ENCODE measurements around the gene THPO.

Gene THPO

DNA sequence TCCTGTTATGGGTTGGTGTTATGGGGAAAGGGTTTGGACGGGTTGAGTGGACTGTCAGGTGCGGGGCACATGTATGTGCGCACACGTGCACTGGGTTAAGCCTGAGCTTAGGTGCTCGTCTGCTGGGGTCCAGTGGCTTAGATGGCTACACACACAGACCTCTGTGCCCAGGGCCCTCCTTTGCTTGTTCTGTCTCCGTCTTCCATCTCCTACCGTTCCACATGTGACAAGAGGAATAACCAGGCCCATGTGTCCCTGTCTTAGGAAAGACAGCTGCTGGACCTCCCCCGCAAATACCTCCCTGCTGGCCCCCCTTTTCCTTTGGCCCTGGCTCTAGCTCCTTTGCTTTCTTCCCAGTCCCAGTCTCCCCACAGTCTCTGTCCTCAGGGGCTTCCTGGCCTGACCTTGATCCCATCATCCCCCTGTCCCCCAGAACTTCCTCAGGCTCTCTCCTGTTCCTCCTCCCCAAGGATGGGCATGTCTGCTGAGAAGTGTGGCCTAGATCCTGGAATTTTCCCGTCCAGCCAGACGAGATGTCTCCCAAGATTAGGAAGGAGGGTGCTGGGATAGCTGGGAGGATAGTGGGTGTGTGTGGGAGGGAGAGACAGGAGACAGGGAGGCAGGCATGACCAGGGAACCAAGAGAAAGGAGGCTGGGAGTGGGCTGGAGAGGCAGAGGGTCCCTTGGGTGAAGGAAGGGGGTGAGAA, 797 bp upstream of the THPO start:
- Mint-ChIP-seq H3K4me3 (peak overlapping the region; percentile 42), H3K27me3 (peaks cover 80% of the 10 kb centered on the region)

DNA sequence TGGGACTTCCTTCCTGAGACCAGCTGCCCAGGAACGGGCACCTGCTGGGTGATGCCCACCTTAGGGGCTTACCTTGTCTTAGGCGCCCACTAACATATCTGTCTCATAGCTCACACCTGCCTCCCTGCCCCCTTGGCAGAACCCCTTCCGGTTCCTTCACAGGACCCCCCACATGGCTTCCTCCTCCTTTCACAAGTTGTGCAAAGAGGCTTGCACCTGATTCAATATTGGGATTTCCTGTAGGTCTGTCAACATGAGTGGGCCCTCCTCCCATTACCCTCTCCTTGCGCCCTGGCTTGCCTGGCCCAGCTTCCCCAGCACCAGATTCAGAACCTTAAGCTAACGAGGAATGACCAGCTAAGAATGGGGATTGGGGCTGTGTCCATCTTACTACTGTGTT, 633 bp downstream of the THPO start:
- Mint-ChIP-seq H3K27ac (no peak overlapping the region), H3K4me3 (no peak overlapping the region), H3K9me3 (no peaks in the 10 kb centered on the region), H3K27me3 (peaks cover 65% of the 10 kb centered on the region), H3K36me3 (no peaks in the 10 kb centered on the region), H3K4me1 (peaks cover 14% of the 10 kb centered on the region)
- no peak for ATAC-seq

More for the DNA sequence above, 797 bp upstream of the THPO start:
- Mint-ChIP-seq H3K9me3 (no peaks in the 10 kb centered on the region), H3K36me3 (no peaks in the 10 kb centered on the region), H3K27ac (no peak overlapping the region), H3K4me1 (peaks cover 14% of the 10 kb centered on the region)
- ATAC-seq: no peak

DNA sequence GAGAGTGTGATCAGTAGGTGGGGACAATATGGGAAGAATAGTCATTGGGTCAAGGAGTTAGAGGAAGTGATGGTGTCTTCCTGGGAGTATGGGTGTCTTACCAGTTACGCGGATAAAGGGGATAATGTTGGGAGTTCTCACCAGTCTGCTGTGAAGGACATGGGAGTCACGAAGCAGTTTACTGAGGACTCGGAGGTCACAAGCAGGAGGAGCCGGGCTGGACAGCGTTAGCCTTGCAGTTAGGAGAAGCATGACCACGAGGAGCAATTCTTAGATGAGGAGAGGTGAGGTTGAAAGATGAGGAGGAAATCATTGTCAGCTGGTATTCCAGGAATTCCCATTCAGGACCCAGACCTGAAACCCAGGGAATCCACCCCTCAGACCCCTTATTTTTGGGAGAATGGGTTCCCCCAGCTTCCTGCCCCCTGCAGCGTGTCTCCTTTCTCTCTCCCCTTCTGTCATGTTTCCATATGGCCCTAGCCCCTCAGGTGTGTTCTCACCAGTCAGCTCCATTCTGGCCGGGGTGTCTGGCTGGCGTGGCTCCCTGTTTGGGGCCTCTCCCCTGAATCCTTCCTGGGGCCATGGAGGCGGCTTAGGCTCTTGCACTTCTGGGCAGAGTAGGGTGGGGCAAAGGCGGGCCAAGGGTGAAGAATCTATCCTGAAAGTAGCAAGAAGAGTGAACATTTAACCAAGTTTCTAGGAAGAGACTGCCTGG, 2.1 kb downstream of the THPO start:
- no peak for ATAC-seq
- Mint-ChIP-seq H3K4me1 (peaks cover 4% of the 10 kb centered on the region), H3K9me3 (no peaks in the 10 kb centered on the region), H3K36me3 (no peaks in the 10 kb centered on the region), H3K27ac (no peak overlapping the region), H3K4me3 (no peak overlapping the region), H3K27me3 (peaks cover 51% of the 10 kb centered on the region)

DNA sequence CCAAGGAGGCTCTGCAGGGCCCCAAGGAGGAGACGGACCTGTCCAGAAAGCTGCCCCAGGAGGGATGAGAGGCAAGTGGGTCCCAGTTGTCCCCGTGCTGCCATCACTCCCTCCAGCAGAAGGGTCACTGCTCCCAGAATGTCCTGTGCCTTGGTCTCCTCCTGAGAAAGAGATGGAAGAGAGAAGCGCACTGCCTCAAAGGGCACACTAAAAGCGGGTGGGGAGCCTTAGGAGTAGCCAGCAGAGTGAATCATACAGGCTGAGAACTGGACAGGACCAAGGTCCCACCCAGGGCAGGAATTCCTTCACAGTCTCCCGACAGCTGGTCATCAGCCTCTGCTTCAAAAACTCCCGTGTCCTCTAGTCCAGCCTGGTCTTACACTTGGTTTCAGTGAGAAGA, 4.6 kb downstream of the THPO start:
- no peak for ATAC-seq
- H3K4me3 Mint-ChIP-seq: no peak overlapping the region
- H3K36me3 Mint-ChIP-seq: peaks cover 7% of the 10 kb centered on the region
- no peaks in the 10 kb centered on the region for H3K9me3 Mint-ChIP-seq
- no peak overlapping the region for H3K27ac Mint-ChIP-seq
- H3K4me1 Mint-ChIP-seq: no peaks in the 10 kb centered on the region
- peaks cover 35% of the 10 kb centered on the region for H3K27me3 Mint-ChIP-seq

DNA sequence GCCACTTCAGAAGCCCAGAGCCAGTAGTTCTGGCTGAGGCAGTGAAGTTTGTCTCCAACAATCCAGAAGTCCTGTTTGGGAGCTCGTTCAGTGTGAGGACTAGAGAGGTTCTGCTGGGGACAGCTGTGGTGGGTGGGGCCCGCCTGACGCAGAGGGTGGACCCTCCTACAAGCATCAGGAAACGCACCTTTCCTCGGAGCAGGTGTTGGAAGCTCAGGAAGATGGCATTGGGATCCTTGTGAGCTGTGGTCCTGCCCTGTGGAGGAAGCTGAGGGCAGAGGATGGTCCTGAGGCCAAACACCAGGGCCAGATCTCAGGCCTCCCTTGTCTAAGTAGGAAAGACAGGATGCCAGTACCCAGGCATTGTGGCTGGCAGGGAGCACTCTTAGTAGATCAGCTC, 5.1 kb downstream of the THPO start:
- no peak overlapping the region for H3K4me3 Mint-ChIP-seq
- H3K27ac Mint-ChIP-seq: no peak overlapping the region

DNA sequence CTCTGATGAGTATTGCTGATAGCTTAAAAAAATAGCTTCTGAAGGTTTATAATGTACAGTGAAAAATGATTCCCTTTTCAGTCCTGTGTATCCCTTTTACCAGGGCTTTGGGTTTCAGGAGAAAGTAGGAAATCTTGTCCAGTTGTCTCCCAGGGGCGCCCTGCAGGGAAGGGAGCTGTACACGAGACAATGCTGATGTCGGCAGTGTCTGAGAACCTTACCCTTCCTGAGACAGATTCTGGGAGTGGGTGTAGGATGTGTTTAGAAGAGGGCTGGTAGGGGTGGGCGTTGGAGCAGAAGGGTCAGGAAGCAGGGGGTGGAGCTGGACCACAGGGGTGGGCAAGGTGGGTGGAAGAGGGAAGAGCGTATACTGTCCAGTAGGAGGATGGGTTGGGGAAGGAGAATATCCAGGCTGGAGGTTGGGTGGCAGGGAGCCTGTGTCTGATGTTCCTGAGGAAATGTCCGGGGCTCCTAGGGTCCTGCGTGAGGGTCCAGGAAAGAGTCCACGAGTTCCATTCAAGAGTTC, 5.6 kb downstream of the THPO start:
- no peak overlapping the region for H3K4me3 Mint-ChIP-seq
- peaks cover 24% of the 10 kb centered on the region for H3K27me3 Mint-ChIP-seq
- H3K27ac Mint-ChIP-seq: no peak overlapping the region
- ATAC-seq: no peak
- no peaks in the 10 kb centered on the region for H3K4me1 Mint-ChIP-seq
- H3K36me3 Mint-ChIP-seq: peaks cover 16% of the 10 kb centered on the region
- no peaks in the 10 kb centered on the region for H3K9me3 Mint-ChIP-seq

More for the DNA sequence above, 5.1 kb downstream of the THPO start:
- Mint-ChIP-seq H3K9me3 (no peaks in the 10 kb centered on the region), H3K36me3 (peaks cover 11% of the 10 kb centered on the region), H3K4me1 (no peaks in the 10 kb centered on the region), H3K27me3 (peaks cover 29% of the 10 kb centered on the region)
- ATAC-seq: no peak

DNA sequence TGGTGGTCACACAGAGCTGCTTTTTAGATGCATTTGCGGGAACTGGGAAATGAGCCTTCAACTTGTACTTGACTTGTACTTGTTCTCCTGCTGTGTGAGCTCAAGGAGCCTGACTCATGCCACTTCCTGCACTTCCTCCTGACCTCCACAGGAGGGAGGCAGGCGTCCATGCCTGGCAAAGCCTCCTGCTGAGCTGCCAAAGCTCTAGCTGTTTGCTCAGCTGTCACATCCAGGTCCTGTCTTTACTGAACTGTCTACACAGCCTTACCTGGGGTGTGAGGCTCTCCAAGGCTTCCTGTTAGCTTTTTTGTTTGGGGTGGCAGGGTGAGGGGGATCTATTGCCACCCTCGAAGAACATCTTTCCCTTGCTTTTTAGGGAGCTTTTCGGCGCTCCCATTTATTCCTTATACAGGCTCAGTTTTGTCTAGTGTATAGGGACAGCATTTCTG, 6.4 kb downstream of the THPO start:
- peak; percentile 75 for ATAC-seq
- Mint-ChIP-seq H3K9me3 (no peaks in the 10 kb centered on the region), H3K27me3 (peaks cover 16% of the 10 kb centered on the region), H3K4me1 (no peaks in the 10 kb centered on the region), H3K4me3 (no peak overlapping the region), H3K27ac (no peak overlapping the region), H3K36me3 (peaks cover 24% of the 10 kb centered on the region)

DNA sequence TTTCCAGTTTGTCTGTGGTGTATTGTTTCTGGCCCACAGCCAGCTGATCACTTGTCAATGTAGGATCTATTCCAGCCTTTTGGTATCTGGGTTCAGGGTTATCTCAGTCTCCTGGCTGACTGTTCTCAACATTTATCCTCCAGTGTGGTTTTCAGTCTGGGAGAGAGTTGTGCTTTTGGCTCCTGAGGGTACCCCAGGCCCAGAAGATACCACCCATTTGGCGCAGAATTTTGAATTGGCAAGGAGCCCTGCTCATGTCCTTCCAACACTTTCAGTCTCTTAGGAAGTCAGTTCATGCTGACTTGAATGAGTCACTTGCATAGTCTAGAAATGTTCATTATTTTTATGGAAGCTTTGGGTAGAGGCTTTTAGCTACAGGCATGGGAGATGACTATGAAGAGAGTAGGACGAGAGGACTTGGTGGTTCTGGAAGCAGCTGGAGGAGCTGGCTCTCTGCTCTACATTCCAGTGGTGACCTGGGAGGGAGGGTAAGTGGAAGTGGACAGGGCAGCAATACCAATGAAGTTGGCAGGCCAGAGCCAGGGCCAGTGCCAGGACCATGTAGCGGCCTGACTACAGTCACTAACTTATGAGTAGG, 9.3 kb downstream of the THPO start:
- H3K4me1 Mint-ChIP-seq: peaks cover 17% of the 10 kb centered on the region
- H3K4me3 Mint-ChIP-seq: no peak overlapping the region
- no peak overlapping the region for H3K27ac Mint-ChIP-seq
- peaks cover 32% of the 10 kb centered on the region for H3K36me3 Mint-ChIP-seq
- no peaks in the 10 kb centered on the region for H3K27me3 Mint-ChIP-seq
- ATAC-seq: no peak
- no peaks in the 10 kb centered on the region for H3K9me3 Mint-ChIP-seq

DNA sequence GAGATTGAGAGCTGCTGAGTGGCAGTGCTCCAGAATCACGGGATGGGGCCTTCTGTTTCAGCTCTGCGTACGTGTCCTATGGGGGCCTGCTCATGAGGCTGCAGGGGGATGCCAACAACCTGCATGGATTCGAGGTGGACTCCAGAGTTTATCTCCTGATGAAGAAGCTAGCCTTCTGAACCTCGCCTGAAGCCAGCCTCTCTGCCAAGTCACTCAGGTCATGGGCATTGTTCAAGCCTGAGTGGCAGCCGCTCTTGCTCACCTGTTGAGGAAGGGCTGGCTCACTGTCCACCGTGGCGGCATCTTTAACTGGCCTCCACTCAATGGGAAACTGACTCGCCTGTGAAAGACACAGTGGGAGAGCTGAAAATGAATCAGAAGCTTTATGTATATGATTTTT, 9.9 kb downstream of the THPO start:
- peaks cover 21% of the 10 kb centered on the region for H3K4me1 Mint-ChIP-seq
- no peaks in the 10 kb centered on the region for H3K9me3 Mint-ChIP-seq
- H3K4me3 Mint-ChIP-seq: no peak overlapping the region
- H3K36me3 Mint-ChIP-seq: peaks cover 32% of the 10 kb centered on the region
- no peak overlapping the region for H3K27ac Mint-ChIP-seq
- H3K27me3 Mint-ChIP-seq: no peaks in the 10 kb centered on the region
- no peak for ATAC-seq

DNA sequence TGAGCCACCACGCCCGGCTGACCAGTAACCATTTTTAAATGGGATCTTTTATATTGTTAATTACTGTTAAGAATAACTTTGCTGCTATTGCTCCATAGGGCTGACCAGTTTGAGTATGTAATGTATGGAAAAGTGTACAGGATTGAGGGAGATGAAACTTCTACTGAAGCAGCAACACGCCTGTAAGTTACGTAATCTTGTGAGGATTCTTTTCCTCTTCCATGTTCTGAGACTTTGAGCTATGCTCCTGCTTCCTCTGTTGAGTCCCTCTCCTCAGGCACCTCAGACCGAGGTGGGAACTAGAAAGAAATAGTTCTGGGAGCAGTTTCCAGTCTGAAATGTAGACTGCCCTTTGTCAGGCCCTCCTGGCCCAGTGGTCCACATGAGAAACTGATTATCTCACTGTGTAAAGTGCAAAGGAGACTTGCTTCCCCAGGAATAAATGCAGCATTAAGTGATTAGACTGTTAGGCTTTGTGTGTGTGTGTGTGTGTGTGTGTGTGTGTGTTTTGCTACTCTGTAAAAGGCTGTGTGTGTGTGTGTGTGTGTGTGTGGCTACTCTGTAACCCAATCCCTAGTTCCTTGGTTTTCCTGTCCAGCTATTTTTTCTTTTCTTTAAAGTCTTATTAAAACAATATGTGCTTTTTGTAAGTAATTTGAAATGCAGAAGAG, 11.3 kb downstream of the THPO start:
- H3K4me3 Mint-ChIP-seq: no peak overlapping the region
- peaks cover 28% of the 10 kb centered on the region for H3K4me1 Mint-ChIP-seq
- no peaks in the 10 kb centered on the region for H3K27me3 Mint-ChIP-seq
- H3K36me3 Mint-ChIP-seq: peaks cover 32% of the 10 kb centered on the region
- H3K27ac Mint-ChIP-seq: no peak overlapping the region
- no peak for ATAC-seq
- H3K9me3 Mint-ChIP-seq: no peaks in the 10 kb centered on the region

DNA sequence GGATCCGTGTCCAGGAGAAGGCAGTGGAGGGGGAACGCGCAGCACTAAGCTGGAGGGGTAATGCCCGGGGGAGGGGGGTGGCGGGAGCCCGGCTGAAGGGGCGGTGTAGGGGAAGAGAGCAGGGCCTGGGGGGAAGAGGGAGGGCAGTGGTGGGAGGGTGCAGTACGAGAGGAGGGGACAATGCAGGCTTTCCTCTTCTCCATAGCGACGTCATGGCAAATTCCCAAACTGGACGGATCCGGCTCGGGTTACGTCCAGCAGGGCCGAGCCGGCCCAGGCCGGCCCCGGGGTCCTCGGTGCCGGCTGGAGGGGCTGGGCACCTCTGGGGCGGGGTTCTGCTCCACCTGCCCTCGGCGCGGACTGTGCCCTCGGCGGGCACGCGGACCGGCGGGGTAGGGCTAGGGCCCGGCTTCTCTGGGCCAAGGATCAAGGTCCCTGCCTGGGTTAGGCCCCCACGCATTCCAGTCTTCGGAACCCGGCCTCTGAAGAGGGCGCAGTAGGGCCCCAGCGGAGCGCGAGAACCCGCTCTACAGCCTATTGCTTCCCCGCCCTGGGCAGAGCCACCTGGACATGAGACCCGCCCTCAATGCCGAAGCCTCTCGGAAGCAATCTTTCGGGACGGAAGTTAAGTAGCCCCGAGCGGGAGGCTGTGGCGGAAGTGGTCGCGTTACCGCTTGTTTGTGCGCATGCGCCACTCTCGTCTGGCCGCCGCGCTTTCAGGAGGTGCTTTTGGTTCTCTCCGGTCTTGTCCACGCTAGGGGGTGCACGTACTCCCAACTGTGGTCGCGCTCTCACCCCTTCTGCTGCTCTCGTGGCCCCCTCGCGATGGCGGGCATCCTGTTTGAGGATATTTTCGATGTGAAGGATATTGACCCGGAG, 15.1 kb downstream of the THPO start:
- Mint-ChIP-seq H3K9me3 (no peaks in the 10 kb centered on the region), H3K4me1 (peaks cover 43% of the 10 kb centered on the region), H3K36me3 (peaks cover 21% of the 10 kb centered on the region), H3K27me3 (no peaks in the 10 kb centered on the region), H3K27ac (peak overlapping the region; percentile 81), H3K4me3 (peak overlapping the region; percentile 91)
- peak; percentile 94 for ATAC-seq

DNA sequence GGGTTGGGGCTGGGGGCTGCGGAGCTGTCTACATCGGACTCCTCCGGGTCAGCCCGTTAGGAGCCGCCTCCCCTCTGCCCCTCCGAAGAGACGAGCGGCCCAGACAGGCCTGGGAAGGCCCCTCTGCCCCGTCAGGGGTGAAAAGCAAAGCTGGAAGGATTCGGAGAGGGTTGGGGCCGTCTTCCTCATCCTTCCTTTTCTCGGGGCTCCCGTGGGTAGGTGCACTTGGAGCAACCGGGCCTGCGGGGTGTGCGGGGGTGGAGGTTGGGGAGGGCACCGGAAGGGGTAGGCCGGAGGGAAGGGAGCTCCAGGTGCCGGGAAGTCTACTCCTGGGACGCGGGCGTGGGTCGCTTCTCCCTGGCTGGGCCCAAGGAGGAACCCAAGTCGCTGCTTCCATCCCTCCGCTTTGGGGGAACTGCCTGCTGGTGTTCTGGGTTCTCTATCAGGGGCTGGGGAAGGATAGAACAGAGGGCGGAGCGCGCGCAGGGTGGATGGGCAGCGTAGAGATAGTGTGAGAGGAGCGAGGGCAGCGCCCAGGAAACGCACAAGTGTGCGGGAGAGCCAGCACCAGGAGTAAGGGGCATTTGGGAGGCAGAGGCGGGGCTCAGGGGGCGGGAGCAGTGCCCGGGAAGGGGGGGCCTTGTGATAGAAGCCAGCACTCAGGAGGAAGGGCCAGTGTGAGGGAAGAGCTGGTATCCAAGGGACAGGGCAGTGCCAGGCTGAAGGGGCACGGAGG, 15.9 kb downstream of the THPO start:
- peaks cover 13% of the 10 kb centered on the region for H3K36me3 Mint-ChIP-seq
- H3K9me3 Mint-ChIP-seq: no peaks in the 10 kb centered on the region
- no peaks in the 10 kb centered on the region for H3K27me3 Mint-ChIP-seq
- peak; percentile 37 for ATAC-seq
- peak overlapping the region; percentile 91 for H3K4me3 Mint-ChIP-seq
- H3K4me1 Mint-ChIP-seq: peaks cover 43% of the 10 kb centered on the region
- peak overlapping the region; percentile 81 for H3K27ac Mint-ChIP-seq

DNA sequence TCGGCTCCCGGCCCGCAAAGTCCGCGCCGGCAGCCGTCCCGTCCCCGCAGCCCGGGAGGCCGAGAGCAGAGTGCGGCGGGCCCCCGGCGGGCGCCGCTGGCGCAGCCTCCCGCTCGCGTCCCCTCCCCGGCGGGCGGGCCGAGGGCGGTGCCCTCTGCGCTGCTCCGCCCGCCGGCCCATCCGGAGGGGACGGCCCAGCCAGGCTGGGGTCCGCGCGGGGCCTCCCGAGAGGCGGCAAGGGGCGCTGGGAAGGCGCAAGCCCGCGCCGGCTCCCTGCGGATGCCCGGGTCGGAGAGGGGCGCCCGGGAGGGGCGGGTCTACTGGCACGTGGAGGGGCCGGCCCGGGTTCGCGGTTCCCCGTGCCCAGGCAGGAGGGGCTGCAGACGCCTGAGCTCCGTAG, 16.5 kb downstream of the THPO start, which contains the start of the genes CLCN2 and POLR2H:
Gene CLCN2 (minus strand): TSS at position 74 of the 400 bp plus-strand sequence. CDS start 126 bp downstream, outside the sequence.
Gene POLR2H (plus strand): TSS at position 179 of the 400 bp plus-strand sequence. CDS start 1,783 bp downstream, outside the sequence.
- H3K9me3 Mint-ChIP-seq: no peaks in the 10 kb centered on the region

More for the DNA sequence above, 16.5 kb downstream of the THPO start, which contains the start of the genes CLCN2 and POLR2H:
- H3K4me1 Mint-ChIP-seq: peaks cover 43% of the 10 kb centered on the region
- peak; percentile 59 for ATAC-seq
- no peaks in the 10 kb centered on the region for H3K27me3 Mint-ChIP-seq
- H3K4me3 Mint-ChIP-seq: peak within 1 kb of the TSS; percentile 91
- peak within 1 kb of the TSS; percentile 81 for H3K27ac Mint-ChIP-seq
- H3K36me3 Mint-ChIP-seq: peaks cover 8% of the 10 kb centered on the region
